DMS53 treated with DMSO at 0.1 percent for 48 hours (cell line): ENCODE results near the gene MAP3K4.

ENCODE experiments used
- DNase-seq: peaks from one replicate; lab custom pipeline; 2025; ENCODE audit not compliant: unreplicated experiment; lab: John Stamatoyannopoulos, UW

Gene MAP3K4

DNA sequence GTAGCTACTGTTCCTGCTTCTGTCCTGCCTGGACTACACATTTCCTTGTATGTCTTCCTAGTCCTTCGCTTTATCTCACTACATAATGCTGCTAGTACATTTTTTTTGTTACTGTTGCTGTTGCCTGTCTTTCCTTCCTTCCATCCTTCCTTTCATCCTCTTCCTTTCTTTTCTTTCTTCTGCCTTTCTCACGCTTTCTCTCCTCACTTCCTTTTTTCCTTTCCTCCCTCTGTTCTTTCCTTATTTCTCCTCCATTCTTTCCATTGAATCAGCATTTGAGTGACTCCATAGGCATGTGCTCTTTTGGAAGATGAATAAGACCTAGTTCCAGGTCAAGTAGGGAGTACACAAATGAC, 46.3 kb downstream of the MAP3K4 start:
- DNase-seq = no peak

GRCh38 chr6:161038229-161039031, 46.9 kb downstream of the MAP3K4 start:
- no peak for DNase-seq

DNA sequence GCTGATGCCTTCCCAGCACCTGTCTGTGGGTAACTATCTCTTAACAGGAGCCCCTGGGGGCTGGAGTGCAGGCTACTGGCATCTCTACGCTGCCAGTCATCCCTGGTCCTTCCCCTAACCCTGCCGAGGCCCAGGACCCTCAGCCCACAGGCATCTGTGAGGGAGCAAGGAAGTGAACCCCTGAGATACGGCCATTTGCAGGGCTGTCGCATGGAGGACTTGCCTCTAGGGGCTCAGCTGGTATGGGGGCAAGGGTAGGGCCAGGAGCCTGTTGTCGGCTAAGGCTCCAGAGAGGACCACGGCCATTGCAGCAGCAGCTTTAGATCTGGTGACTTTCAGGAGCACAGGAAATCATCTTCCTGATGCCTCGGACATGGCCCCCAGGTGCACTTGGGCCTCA, 49.7 kb downstream of the MAP3K4 start:
- DNase-seq = no peak

- DNase-seq = no peak
Measured at GRCh38 chr6:161044335-161044734, 52.8 kb downstream of the MAP3K4 start.

- no peak for DNase-seq
Measured at GRCh38 chr6:161048641-161049040, 57.1 kb downstream of the MAP3K4 start.

DNA sequence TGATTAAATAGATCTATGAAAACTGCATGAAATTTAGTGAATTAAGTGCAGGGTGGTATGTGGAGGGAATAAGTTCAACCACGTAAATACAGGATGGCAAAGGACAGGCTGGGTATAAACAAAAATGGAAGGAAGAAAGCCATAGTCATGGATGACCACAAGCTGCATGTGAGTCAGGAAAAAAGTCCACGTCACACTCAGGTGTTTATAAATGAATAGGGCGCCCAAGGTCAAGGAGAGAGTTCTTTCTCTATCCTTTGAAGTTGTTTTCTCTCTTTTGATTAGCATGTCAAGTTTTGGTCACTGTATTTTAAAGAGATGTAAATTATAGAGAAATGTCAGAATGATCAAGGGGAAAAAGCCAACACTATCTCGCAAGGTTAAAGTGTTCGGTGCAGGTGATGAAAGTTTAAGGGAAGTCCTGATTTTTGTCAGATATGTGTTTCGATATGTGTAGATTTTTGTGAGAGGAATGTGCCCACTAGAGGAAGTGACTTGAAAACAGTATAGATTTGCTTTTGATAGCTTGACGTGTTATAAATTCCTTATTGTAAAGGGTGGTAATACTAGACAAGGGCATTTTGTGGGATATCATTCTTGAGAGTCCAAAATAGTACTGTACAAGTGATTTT, 58.7 kb downstream of the MAP3K4 start:
- no peak for DNase-seq

DNA sequence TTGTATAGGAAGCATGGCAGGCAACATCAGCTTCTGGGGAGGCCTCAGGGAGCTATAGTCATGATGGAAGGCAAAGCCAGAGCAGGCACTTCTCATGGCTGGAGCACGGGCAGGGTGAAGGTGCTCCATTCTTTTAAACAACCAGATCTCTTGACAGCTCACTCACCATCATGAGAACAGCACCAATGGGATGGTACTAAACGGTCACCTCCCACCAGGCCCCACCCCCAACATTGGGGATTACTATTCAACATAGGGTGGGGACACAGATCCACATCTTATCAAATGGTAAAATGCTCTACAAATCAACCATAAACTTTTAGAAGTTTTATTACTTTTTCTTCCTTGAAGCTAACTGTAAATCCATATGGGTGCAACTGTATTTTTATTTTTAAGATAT, 61.5 kb downstream of the MAP3K4 start:
- DNase-seq = no peak

GRCh38 chr6:161054876-161055275, 63.3 kb downstream of the MAP3K4 start:
- no peak for DNase-seq

DNA sequence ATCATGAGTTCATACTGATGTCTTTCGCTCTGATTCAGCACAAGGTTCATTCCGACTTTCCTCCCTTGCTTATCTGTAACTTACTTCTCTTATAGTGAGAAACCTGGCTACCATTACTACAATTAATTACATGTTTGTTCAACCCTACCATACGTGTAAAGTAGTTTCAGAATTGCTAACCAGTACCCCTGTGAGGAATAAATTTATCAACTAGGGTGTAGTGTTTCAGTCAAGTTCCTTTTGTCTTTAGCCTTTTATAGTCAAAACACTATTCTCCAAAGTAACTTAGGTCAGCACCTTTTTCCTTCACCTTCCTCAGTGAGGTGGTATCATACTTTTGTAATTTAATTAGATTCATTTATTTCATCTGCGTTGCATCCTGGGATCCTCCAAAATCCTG, 64.9 kb downstream of the MAP3K4 start:
- DNase-seq = no peak

DNA sequence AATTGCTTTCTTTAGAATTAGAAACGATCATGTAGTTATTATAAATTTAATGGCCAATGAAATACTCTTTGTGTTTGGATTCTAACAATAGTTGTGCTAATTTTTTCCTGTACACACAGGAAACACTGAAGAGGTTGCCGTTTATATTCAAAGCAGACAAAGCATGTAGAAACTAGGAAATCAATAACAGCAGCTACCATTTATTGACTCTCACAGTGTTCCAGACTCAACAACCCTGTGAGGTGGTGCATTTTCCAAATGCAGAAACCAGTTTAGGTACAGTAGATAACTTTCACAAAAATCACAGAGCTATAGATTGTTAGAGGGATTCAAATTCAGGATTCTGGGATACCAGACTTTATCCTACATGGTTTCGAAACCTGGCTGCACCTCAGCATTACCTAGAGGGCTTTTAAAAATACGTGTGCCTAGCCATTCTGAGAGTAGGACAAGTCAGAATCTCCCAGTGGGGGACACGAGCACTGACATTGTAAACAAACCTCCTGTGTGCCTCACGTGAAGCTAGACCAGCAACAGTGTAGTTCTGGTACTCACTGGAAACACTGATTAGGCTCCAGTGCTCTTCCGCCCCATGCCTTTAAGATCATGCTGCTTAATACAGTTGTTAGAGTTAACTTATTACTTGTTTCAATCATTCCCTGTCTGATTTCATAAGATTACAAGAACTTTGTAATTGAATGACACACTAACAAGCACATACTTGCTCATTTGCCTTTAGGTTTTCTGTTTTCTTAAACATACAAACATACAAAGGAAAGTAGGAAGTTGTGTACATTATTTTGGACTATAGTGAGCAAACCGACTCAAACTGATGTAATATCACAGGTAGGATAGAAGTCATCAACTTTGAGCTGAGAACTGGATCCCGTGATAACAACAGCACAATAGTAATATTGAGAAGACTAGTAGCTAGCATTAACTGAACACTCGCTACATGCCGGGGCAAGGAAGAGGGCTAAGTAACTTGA, 65.8 kb downstream of the MAP3K4 start:
- DNase-seq = no peak

DNA sequence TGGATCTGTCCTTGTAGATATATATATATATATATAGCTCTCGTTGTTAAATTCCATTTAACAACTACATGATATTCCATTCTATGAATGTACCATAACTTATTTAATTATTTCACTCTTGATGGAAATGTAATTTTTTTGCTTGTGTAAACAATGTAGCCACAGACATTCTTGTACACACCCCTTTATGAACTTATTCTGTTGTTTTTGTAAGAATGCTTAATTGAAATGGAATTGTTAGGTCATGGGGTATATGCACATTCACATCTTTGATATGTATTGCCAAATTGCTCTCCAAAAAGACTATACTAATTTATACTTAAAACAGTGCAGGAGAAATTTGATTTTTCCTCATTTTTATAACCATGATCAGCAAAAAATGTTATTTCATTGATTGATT, 67.2 kb downstream of the MAP3K4 start:
- no peak for DNase-seq

DNA sequence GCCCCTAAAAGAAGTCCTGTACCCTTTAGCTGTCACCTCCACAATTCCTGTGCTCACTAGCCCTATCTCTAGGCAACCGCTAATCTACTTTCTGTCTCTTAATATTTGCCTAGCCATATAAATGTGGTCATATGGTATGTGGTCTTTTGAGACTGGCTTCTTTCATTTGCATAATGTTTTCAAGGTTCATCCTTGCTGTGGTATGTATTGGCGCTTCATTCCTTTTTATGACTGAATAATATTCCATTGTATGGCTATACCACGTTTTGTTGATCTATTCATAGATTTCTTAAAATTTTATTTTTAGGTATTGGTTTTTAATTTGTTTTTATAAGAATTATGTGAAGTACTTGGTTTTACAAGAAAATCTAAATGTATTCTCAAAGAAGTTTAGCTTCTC, 70.0 kb downstream of the MAP3K4 start:
- DNase-seq = no peak

DNA sequence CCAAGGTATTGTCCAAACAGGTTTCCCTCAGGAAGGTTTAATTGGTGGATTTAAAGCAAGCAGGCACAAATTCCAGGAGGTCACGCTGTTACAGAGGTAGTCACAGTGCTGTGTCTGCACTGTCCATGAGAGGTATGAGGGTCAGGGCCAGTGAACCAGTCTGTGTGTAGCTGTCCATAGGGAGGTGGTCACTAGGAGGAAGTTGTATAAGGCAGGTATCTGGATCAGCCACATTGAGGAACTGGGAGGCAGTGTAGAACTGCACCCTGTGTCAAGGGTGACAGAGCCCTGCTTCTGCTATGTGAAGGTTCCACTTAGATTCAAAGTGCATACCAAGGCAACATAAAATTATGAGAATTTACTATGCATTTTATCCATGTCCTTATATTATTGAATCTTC, 73.3 kb downstream of the MAP3K4 start:
- no peak for DNase-seq

- DNase-seq = no peak
Measured at GRCh38 chr6:161066511-161066910, 74.9 kb downstream of the MAP3K4 start.

- no peak for DNase-seq
Measured at GRCh38 chr6:161067749-161068148, 76.2 kb downstream of the MAP3K4 start.

DNA sequence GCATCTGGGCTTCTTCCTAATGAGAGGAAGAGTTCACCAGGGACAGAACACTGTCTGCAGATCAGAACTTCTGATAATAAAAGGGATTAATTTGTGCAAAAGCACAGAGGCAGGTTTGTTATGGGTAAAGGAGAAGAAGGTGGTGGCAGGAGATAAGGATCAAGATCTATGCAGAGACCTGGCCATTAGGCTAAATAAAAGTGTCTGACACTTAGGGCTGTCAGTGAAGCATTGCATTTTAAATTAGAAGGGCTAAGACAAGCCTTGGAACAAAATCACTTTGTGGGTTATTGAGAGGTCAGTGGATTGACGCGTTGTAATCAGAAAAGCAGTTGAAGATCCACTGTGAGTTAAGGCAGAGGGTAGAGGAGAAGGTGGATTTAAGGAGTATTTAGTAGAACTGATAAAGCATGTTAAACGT, 76.8 kb downstream of the MAP3K4 start:
- no peak for DNase-seq

GRCh38 chr6:161073930-161074329, 82.4 kb downstream of the MAP3K4 start:
- DNase-seq = no peak

- DNase-seq = no peak
Measured at GRCh38 chr6:161074496-161075121, 83.0 kb downstream of the MAP3K4 start.

DNA sequence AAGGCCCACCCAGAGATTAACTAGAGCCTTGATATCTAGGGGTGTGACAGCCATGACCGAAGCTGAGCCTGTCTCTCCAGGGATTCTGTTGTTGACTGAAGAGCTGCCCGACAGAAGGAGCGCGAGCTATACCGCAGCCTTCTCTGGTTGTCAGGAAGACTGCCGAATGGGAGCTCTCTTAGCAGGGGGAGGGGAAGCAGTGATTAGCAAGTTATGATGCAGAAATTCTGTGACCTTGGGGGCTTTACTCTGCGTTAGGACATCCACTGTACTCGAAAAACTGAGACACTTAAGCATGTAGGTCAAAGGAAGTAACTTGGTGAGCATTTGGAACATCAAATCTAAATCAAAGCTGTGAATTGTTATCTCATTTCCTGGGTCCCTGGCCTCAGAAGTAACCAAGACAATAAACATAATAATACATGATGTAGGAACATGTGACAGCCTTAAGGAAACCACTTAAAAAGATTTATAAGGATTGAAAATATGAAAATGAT, 84.7 kb downstream of the MAP3K4 start:
- DNase-seq = no peak

DNA sequence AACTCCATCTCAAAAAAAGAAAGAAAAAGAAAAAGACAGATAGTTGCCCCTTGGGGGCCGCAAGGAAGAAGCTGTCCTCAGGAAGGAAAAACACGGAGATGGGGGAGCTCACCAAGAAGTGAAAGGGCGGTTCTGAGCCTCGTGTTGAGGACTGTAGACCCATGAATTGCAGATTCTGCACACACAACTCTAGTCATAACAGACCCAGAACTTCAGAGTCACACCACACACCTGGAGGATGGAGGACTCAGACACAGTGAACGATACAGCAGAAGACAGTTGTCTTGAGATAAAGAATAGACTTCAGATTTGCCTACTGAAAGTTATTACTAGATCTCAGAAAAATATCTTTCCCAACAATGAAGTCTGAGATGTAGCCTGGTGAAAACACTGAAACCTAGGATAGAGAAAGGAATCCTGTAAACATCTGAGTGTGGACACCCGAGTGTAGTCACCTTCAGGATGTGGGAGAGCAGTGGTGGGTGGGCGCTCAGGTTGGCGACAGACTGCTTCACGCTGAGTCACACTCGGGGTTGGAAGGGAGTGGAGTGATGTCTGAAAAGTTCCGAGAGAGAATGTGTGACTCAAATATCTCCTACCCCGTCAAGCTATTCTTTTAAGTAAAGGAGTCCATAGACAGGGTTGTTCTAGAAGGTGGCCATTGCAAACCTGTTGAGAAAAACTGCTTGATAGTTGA, 88.1 kb downstream of the MAP3K4 start:
- no peak for DNase-seq
